ENCODE data around the gene ATXN10.
"Not testable (repeated sequence)": the region's sequence is repeated elsewhere in the genome, so short reads cannot be mapped to it uniquely, and the experiment has no call there.

ATXN10 gene

GRCh38 chr22:45677063-45677462 is 5.4 kb downstream of the ATXN10 start:
- H3K27ac ChIP-seq (ENCODE audit: poor library complexity, severe bottlenecking): peak overlapping the region; percentile 94
- peaks cover 54% of the 10 kb centered on the region for H3K4me1 ChIP-seq (ENCODE audit: insufficient read depth, poor library complexity, severe bottlenecking)
- H3K9me3 ChIP-seq (ENCODE audit: severe bottlenecking): no peaks in the 10 kb centered on the region
- no peak overlapping the region for H3K4me3 ChIP-seq (ENCODE audit: severe bottlenecking)
- TF ChIP-seq, protein P1, sequence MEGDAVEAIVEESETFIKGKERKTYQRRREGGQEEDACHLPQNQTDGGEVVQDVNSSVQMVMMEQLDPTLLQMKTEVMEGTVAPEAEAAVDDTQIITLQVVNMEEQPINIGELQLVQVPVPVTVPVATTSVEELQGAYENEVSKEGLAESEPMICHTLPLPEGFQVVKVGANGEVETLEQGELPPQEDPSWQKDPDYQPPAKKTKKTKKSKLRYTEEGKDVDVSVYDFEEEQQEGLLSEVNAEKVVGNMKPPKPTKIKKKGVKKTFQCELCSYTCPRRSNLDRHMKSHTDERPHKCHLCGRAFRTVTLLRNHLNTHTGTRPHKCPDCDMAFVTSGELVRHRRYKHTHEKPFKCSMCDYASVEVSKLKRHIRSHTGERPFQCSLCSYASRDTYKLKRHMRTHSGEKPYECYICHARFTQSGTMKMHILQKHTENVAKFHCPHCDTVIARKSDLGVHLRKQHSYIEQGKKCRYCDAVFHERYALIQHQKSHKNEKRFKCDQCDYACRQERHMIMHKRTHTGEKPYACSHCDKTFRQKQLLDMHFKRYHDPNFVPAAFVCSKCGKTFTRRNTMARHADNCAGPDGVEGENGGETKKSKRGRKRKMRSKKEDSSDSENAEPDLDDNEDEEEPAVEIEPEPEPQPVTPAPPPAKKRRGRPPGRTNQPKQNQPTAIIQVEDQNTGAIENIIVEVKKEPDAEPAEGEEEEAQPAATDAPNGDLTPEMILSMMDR (IDR thresholded peaks at IDR 0.05; ENCODE audit: poor library complexity, severe bottlenecking): no peak
- DNase-seq (ENCODE audit: low spot score): no peak
- ATAC-seq (ENCODE audit: low read depth): no peak
- H3K27me3 ChIP-seq (ENCODE audit: insufficient read depth, poor library complexity, severe bottlenecking): no peaks in the 10 kb centered on the region
- peaks cover 14% of the 10 kb centered on the region for H3K36me3 ChIP-seq (ENCODE audit: low read depth)

GRCh38 chr22:45678961-45679912 is 7.6 kb downstream of the ATXN10 start:
- H3K27ac ChIP-seq (ENCODE audit: poor library complexity, severe bottlenecking): peak overlapping the region; percentile 94
- H3K4me3 ChIP-seq (ENCODE audit: severe bottlenecking): no peak overlapping the region
- H3K4me1 ChIP-seq (ENCODE audit: insufficient read depth, poor library complexity, severe bottlenecking): peaks cover 47% of the 10 kb centered on the region
- H3K27me3 ChIP-seq (ENCODE audit: insufficient read depth, poor library complexity, severe bottlenecking): no peaks in the 10 kb centered on the region
- TF ChIP-seq, protein P1 (IDR thresholded peaks at IDR 0.05; ENCODE audit: poor library complexity, severe bottlenecking): no peak
- no peaks in the 10 kb centered on the region for H3K9me3 ChIP-seq (ENCODE audit: severe bottlenecking)
- DNase-seq (ENCODE audit: low spot score) (no peak), ATAC-seq (ENCODE audit: low read depth) (peak; percentile 92)
- peaks cover 14% of the 10 kb centered on the region for H3K36me3 ChIP-seq (ENCODE audit: low read depth)

DNA sequence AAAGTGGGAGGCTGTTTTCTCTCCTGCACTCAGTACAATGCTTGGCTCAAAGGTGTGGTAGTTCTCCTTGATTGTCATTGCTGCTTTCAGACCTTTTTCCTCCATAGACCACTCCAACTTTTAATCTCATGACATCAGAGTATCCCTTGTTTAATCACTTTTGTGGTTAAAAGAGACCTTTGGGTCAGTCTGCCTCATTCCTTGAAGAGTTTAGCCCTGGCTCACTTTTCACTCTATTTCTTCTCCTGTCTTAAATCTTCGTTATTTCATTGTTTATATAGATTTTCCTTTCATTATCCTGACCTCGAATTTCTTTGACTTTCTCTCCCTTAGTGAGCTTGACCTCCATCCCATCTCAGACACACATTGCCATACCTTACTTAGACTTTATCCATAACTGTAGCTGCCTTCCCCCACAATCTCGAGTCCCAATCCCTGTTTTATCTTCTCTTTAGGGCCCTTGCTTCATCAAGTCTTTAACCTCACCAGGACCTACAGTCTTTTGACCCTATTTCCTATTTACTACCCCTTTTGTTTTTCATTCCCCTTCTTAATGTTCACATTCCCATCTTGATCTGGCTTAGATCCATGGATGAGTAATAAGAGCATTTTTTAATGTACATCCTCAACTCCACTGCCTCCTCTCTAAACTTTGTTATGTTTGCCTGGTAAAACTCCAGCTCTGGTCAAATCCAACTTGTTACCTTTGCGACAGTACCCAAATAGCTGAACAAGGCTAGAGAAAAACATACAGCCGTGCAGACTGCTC is 9.5 kb downstream of the ATXN10 start:
- peaks cover 6% of the 10 kb centered on the region for H3K36me3 ChIP-seq (ENCODE audit: low read depth)
- ATAC-seq (ENCODE audit: low read depth): peak; percentile 13; the same call in 2 of the 3 replicates
- TF ChIP-seq, protein P1 (IDR thresholded peaks at IDR 0.05; ENCODE audit: poor library complexity, severe bottlenecking): no peak
- no peak for DNase-seq (ENCODE audit: low spot score)
- H3K4me1 ChIP-seq (ENCODE audit: insufficient read depth, poor library complexity, severe bottlenecking): peaks cover 63% of the 10 kb centered on the region
- H3K27me3 ChIP-seq (ENCODE audit: insufficient read depth, poor library complexity, severe bottlenecking): no peaks in the 10 kb centered on the region
- peak overlapping the region; percentile 94 for H3K27ac ChIP-seq (ENCODE audit: poor library complexity, severe bottlenecking)
- H3K9me3 ChIP-seq (ENCODE audit: severe bottlenecking): no peaks in the 10 kb centered on the region
- no peak overlapping the region for H3K4me3 ChIP-seq (ENCODE audit: severe bottlenecking)

DNA sequence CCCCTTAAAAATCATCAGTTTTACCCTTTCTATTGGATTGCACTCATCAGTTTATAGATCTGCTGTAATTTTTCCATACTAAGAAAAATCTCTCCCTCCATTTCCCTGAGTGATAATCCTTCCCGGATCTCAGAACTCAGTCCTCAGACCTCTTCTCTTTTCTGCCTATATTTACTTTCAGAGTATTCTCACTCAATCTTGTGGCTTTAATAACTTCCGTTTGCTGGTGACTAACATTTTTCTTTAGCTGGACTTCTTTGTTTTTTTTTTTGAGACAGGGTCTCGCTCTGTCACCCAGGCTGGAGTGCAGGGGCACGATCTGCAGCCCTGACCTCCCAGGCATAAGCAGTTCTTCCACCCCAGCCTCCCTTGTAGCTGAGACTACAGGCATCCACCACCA is 10.4 kb downstream of the ATXN10 start:
- TF ChIP-seq, protein P1 (IDR thresholded peaks at IDR 0.05; ENCODE audit: poor library complexity, severe bottlenecking): no peak
- no peaks in the 10 kb centered on the region; the same call in 1 of the 2 replicates for H3K36me3 ChIP-seq (ENCODE audit: low read depth)
- H3K27ac ChIP-seq (ENCODE audit: poor library complexity, severe bottlenecking): peak overlapping the region; percentile 94
- H3K4me3 ChIP-seq (ENCODE audit: severe bottlenecking): no peak overlapping the region
- H3K9me3 ChIP-seq (ENCODE audit: severe bottlenecking): no peaks in the 10 kb centered on the region
- no peaks in the 10 kb centered on the region for H3K27me3 ChIP-seq (ENCODE audit: insufficient read depth, poor library complexity, severe bottlenecking)
- DNase-seq (ENCODE audit: low spot score): no peak
- peaks cover 65% of the 10 kb centered on the region for H3K4me1 ChIP-seq (ENCODE audit: insufficient read depth, poor library complexity, severe bottlenecking)
- no peak for ATAC-seq (ENCODE audit: low read depth)

DNA sequence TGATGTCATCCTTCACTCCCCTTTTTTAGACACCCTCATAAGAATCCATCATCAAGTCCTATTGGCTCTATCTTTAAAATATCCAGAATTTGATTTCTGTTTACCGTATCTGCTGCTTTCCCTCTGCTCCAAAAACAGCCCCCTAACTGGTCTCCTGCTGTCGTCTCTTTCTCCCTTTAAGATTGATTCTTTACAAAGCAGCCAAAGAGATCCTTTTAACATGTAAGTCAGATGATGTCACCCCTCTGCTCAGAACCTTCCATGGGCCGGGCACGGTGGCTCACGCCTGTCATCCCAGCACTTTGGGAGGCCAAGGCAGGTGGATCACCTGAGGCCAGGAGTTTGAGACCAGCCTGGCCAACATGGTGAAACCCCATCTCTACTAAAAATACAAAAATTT is 11.1 kb downstream of the ATXN10 start:
- H3K4me3 ChIP-seq (ENCODE audit: severe bottlenecking); DNase-seq (ENCODE audit: low spot score); H3K27ac ChIP-seq (ENCODE audit: poor library complexity, severe bottlenecking); ATAC-seq (ENCODE audit: low read depth); H3K36me3 ChIP-seq (ENCODE audit: low read depth); H3K9me3 ChIP-seq (ENCODE audit: severe bottlenecking); H3K27me3 ChIP-seq (ENCODE audit: insufficient read depth, poor library complexity, severe bottlenecking): not testable (repeated sequence)
- H3K4me1 ChIP-seq (ENCODE audit: insufficient read depth, poor library complexity, severe bottlenecking): peaks cover 69% of the 10 kb centered on the region

Data from RWPE2 (cell line).